ENCODE results near the gene CDC42BPB. TPM values are rescaled to one million over a fixed set of nuclear protein-coding genes. Genes with fewer than 3 reads are reported as not detected.
A peak's percentile ranks its signal among the peaks of the same experiment; 100 is the strongest.

The CDC42BPB gene
- total and polyA plus RNA-seq, 2 of the 13 experiments (the other 11 are each of a cell fraction or from before 2014, with no cell fraction given): 19.7 to 32.3 TPM

GRCh38 chr14:103094406-103095209, 37.3 kb upstream of the CDC42BPB start, which contains the start of gene EXOC3L4 (continued):
- TF ChIP-seq, protein P1, sequence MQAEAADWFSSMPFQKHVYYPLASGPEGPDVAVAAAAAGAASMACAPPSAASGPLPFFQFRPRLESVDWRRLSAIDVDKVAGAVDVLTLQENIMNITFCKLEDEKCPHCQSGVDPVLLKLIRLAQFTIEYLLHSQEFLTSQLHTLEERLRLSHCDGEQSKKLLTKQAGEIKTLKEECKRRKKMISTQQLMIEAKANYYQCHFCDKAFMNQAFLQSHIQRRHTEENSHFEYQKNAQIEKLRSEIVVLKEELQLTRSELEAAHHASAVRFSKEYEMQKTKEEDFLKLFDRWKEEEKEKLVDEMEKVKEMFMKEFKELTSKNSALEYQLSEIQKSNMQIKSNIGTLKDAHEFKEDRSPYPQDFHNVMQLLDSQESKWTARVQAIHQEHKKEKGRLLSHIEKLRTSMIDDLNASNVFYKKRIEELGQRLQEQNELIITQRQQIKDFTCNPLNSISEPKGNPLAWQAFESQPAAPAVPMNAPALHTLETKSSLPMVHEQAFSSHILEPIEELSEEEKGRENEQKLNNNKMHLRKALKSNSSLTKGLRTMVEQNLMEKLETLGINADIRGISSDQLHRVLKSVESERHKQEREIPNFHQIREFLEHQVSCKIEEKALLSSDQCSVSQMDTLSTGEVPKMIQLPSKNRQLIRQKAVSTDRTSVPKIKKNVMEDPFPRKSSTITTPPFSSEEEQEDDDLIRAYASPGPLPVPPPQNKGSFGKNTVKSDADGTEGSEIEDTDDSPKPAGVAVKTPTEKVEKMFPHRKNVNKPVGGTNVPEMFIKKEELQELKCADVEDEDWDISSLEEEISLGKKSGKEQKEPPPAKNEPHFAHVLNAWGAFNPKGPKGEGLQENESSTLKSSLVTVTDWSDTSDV (CRISPR knock-in tag; IDR thresholded peaks at IDR 0.05): 0 out of 2 replicates have a peak, but pooled peaks have one; percentile 46
- 0 out of 2 replicates have a peak, but pooled peaks have one; percentile 26 for TF ChIP-seq BHLHE40 (IDR thresholded peaks at IDR 0.05; ENCODE audit: low read length)
- no peak for TF ChIP-seq ZNF230 (CRISPR knock-in tag; IDR thresholded peaks at IDR 0.05)
- no peak for TF ChIP-seq IKZF1 (IDR thresholded peaks at IDR 0.05)
- peak in 1 of 2 experiments; percentile 46; a peak in 1 of 4 replicates for TF ChIP-seq EP300 (IDR thresholded peaks at IDR 0.05; ENCODE audit: low read depth in 2 of 2, low read length in 2 of 2)
- TF ChIP-seq EP300 (CRISPR knock-in tag; IDR thresholded peaks at IDR 0.05; ENCODE audit: borderline replicate concordance): no peak; the same call in 1 of the 2 replicates
- peak; percentile 18; the same call in 1 of the 2 replicates for TF ChIP-seq TSC22D2 (CRISPR knock-in tag; IDR thresholded peaks at IDR 0.05; ENCODE audit: borderline replicate concordance)
- 0 out of 2 replicates have a peak, but pooled peaks have one; percentile 12 for TF ChIP-seq ZNF224 (CRISPR knock-in tag; IDR thresholded peaks at IDR 0.05)
- TF ChIP-seq, protein P2, sequence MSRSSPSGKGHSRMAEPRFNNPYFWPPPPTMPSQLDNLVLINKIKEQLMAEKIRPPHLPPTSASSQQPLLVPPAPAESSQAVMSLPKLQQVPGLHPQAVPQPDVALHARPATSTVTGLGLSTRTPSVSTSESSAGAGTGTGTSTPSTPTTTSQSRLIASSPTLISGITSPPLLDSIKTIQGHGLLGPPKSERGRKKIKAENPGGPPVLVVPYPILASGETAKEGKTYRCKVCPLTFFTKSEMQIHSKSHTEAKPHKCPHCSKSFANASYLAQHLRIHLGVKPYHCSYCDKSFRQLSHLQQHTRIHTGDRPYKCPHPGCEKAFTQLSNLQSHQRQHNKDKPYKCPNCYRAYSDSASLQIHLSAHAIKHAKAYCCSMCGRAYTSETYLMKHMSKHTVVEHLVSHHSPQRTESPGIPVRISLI (CRISPR knock-in tag; IDR thresholded peaks at IDR 0.05; ENCODE audit: borderline replicate concordance): peak; percentile 4; the same call in 1 of the 2 replicates
- TF ChIP-seq SMAD9 (CRISPR knock-in tag; IDR thresholded peaks at IDR 0.05): 0 out of 2 replicates have a peak, but pooled peaks have one; percentile 28
- TF ChIP-seq ZNF232 (CRISPR knock-in tag; IDR thresholded peaks at IDR 0.05; ENCODE audit: borderline replicate concordance): peak; percentile 70; the same call in 1 of the 2 replicates
- TF ChIP-seq, protein P3, sequence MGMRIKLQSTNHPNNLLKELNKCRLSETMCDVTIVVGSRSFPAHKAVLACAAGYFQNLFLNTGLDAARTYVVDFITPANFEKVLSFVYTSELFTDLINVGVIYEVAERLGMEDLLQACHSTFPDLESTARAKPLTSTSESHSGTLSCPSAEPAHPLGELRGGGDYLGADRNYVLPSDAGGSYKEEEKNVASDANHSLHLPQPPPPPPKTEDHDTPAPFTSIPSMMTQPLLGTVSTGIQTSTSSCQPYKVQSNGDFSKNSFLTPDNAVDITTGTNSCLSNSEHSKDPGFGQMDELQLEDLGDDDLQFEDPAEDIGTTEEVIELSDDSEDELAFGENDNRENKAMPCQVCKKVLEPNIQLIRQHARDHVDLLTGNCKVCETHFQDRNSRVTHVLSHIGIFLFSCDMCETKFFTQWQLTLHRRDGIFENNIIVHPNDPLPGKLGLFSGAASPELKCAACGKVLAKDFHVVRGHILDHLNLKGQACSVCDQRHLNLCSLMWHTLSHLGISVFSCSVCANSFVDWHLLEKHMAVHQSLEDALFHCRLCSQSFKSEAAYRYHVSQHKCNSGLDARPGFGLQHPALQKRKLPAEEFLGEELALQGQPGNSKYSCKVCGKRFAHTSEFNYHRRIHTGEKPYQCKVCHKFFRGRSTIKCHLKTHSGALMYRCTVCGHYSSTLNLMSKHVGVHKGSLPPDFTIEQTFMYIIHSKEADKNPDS (CRISPR knock-in tag; IDR thresholded peaks at IDR 0.05): 0 out of 2 replicates have a peak, but pooled peaks have one; percentile 18
- no peak for TF ChIP-seq SP1 (IDR thresholded peaks at IDR 0.05)
- TF ChIP-seq SP1 (CRISPR knock-in tag; IDR thresholded peaks at IDR 0.05): no peak
- TF ChIP-seq ZNF550 (CRISPR knock-in tag; IDR thresholded peaks at IDR 0.05; ENCODE audit: borderline replicate concordance): no peak
- no peak for TF ChIP-seq ZNF761 (CRISPR knock-in tag; conservative IDR thresholded peaks at IDR 0.05)
- TF ChIP-seq KAT8 (CRISPR knock-in tag; IDR thresholded peaks at IDR 0.05): peak; percentile 62; the same call in 1 of the 2 replicates
- TF ChIP-seq KLF6 (CRISPR knock-in tag; IDR thresholded peaks at IDR 0.05): no peak
- TF ChIP-seq ZIK1 (CRISPR knock-in tag; IDR thresholded peaks at IDR 0.05; ENCODE audit: borderline replicate concordance, low read depth): no peak
- no peak for TF ChIP-seq ESRRA (CRISPR knock-in tag; IDR thresholded peaks at IDR 0.05; ENCODE audit: low read depth)
- no peak for TF ChIP-seq MBNL3 (CRISPR knock-in tag; conservative IDR thresholded peaks at IDR 0.05)
- TF ChIP-seq HOXA3 (CRISPR knock-in tag; IDR thresholded peaks at IDR 0.05): peak; percentile 75
- no peak for TF ChIP-seq ZNF136 (CRISPR knock-in tag; IDR thresholded peaks at IDR 0.05; ENCODE audit: low read depth)
- no peak for TF ChIP-seq NONO (IDR thresholded peaks at IDR 0.05)
- peak; percentile 54; the same call in 1 of the 2 replicates for TF ChIP-seq NONO (CRISPR knock-in tag; conservative IDR thresholded peaks at IDR 0.05)
